ENCODE data around the gene POGZ.

The POGZ gene

DNA sequence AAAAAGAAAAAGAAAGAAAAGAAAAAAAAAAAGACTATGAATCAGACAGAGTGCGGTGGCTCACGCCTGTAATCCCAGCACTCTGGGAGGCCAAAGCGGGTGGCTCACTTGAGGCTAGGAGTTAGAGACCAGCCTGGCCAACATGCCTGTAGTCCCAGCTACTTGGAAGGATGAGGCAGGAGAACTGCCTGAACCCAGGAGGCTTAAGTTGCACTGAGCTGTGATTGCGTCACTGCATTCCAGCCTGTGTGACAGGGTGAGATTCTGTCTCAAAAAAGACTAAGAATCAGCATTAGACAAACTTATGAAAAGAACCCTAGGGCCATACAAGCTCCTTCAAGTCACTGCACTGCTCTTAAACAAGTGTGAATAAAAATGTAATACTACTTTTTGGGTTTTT is 43.1 kb downstream of the POGZ start:
- DNase-seq (ENCODE audit: extremely low spot score), result no peak
- ChIA-PET POLR2A (interaction anchor here (0.7 to 1.0 kb wide), 2 partner anchors 11 to 18 kb away, joined by 3 to 6 read pairs; no protein-coding TSS in a partner anchor), CTCF (interaction anchor here (0.9 to 1.2 kb wide), 2 partner anchors 10 to 165 kb away, joined by 3 to 5 read pairs; no protein-coding TSS in a partner anchor)
- TF ChIP-seq, protein P1, sequence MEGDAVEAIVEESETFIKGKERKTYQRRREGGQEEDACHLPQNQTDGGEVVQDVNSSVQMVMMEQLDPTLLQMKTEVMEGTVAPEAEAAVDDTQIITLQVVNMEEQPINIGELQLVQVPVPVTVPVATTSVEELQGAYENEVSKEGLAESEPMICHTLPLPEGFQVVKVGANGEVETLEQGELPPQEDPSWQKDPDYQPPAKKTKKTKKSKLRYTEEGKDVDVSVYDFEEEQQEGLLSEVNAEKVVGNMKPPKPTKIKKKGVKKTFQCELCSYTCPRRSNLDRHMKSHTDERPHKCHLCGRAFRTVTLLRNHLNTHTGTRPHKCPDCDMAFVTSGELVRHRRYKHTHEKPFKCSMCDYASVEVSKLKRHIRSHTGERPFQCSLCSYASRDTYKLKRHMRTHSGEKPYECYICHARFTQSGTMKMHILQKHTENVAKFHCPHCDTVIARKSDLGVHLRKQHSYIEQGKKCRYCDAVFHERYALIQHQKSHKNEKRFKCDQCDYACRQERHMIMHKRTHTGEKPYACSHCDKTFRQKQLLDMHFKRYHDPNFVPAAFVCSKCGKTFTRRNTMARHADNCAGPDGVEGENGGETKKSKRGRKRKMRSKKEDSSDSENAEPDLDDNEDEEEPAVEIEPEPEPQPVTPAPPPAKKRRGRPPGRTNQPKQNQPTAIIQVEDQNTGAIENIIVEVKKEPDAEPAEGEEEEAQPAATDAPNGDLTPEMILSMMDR (IDR thresholded peaks at IDR 0.05; ENCODE audit: control extremely low read depth, extremely low read depth, low read depth, missing control alignments), result no peak

- DNase-seq (ENCODE audit: extremely low spot score), result no peak
- TF ChIP-seq, protein P1 (IDR thresholded peaks at IDR 0.05; ENCODE audit: control extremely low read depth, extremely low read depth, low read depth, missing control alignments), result no peak
- ChIA-PET CTCF (interaction anchor here (1.1 to 3.1 kb wide), 4 partner anchors 8 to 102 kb away, joined by 3 to 13 read pairs (median 4); no protein-coding TSS in a partner anchor), POLR2A (no interaction called here)
Measured at GRCh38 chr1:151411884-151412283, 47.4 kb downstream of the POGZ start.

DNA sequence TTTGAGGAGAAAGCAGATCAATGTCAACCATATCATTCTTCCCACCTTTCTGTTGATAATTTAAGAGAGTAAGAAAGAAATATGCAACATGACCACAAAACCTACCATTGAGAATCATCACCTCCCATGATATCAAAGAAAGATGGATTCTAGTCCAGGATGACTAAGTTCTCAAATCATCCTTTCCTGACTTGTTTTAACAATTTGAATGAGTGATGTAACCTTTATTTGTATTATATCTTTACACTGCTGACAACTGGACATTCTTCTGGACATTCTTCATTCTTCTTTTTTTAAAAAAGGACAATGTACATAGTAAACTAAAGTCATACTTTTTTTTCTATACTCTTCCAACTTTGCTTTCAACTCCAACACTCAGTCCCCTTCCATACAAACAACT is 50.4 kb downstream of the POGZ start:
- DNase-seq (ENCODE audit: extremely low spot score), result no peak
- ChIA-PET POLR2A (no interaction called here), CTCF (interaction anchor here (1.5 to 2.1 kb wide), 3 partner anchors 9 to 68 kb away, joined by 4 to 9 read pairs (median 5); partner anchors contain the start of gene PSMB4)
- TF ChIP-seq, protein P1 (IDR thresholded peaks at IDR 0.05; ENCODE audit: control extremely low read depth, extremely low read depth, low read depth, missing control alignments), result no peak

- ChIA-PET CTCF (interaction anchor here (1.6 to 2.1 kb wide), 2 partner anchors 8 to 66 kb away, joined by 5 to 9 read pairs; partner anchors contain the start of gene PSMB4), POLR2A (no interaction called here)
- TF ChIP-seq, protein P1 (IDR thresholded peaks at IDR 0.05; ENCODE audit: control extremely low read depth, extremely low read depth, low read depth, missing control alignments), result no peak
- DNase-seq (ENCODE audit: extremely low spot score), result no peak
Measured at GRCh38 chr1:151407304-151407703, 52.0 kb downstream of the POGZ start.

DNA sequence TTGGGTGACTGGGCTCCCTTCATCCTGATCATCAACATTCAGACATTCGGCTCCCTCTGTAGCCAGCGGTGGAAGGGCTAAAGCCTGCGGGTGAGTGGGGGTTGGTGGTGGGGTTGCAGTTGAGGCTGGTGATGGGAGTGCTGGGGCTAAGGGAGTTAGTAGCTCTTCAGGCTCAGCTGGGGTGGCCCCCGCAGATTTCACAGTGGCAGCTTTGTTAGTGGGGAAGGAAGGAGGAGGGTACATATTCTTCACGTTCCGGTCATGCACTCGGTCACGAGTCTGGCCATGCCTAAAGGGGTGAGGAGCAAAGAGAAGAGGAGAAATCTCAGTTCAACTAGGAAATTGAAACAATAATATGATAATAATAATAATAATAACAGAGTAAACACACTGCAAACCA is 53.1 kb downstream of the POGZ start:
- ChIA-PET POLR2A (no interaction called here), CTCF (interaction anchor here (0.8 to 2.2 kb wide), 6 partner anchors 11 to 155 kb away, joined by 3 to 9 read pairs (median 4); no protein-coding TSS in a partner anchor)
- DNase-seq (ENCODE audit: extremely low spot score), result no peak
- TF ChIP-seq, protein P1 (IDR thresholded peaks at IDR 0.05; ENCODE audit: control extremely low read depth, extremely low read depth, low read depth, missing control alignments), result no peak

DNA sequence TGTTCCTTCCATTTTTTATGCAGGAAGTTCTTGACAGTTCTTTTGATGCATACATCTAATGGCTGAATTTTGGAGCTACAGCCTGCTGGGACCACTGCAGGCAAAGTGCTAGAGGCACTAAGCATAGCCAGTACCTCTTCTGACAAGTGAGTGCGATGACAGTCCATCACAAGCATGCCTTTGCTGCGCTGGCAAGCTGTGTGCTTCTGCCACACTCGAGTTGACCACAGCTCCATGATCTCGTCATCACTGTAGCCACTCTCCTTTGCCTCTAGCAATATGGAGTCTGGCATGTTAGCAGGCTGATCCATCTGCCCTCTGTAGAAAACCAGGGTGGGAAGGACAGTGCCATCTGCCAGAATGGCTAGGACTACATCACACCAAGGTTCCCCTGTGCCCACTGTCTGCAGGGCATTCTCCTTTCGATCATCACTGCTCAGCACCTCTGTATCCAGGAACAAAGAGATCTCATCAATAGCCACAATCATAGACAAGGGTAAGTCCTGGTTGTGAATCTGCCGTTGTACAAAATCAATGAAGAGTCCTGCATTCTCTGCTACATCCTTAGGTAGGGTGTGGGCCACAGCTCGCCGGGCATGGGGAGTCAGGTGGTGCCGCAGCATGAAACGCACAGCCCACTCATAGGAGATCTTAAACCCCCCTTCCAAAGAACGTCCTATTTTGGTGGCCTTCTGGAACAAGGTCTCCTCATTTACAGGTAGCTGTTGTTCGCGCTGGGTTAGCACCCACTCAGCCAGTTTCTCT is 53.9 kb downstream of the POGZ start:
- TF ChIP-seq, protein P1 (IDR thresholded peaks at IDR 0.05; ENCODE audit: control extremely low read depth, extremely low read depth, low read depth, missing control alignments), result no peak
- ChIA-PET POLR2A (interaction anchor here (1.3 kb wide), 1 partner anchor 11 kb away, joined by 3 read pairs; no protein-coding TSS in a partner anchor), CTCF (interaction anchor here (1.0 to 6.7 kb wide), 8 partner anchors 7 to 104 kb away, joined by 3 to 27 read pairs (median 5); no protein-coding TSS in a partner anchor)
- no peak for DNase-seq (ENCODE audit: extremely low spot score)
